Skeletal muscle satellite cell (primary cell): ENCODE results near the gene FGFBP2.

ENCODE experiments used
- H3K27me3 ChIP-seq: 2 replicates; pipeline ENCODE4 v1.7.0; 2013; ENCODE audit warnings: low read length; ENCODE audit not compliant: control insufficient read depth, insufficient read depth
- H3K36me3 ChIP-seq: 2 replicates; pipeline ENCODE4 v1.7.0; 2013; ENCODE audit warnings: mild to moderate bottlenecking, control low read depth, low read length; ENCODE audit not compliant: insufficient read depth
- H3K4me1 ChIP-seq: 2 replicates; pipeline ENCODE4 v1.7.0; 2013; ENCODE audit warnings: low read length; ENCODE audit not compliant: control insufficient read depth, insufficient read depth
- H3K4me2 ChIP-seq: 2 replicates; pipeline ENCODE4 v1.7.0; 2013; ENCODE audit warnings: mild to moderate bottlenecking, low read length
- H3K4me3 ChIP-seq: 2 replicates; pipeline ENCODE4 v1.7.0; 2013; ENCODE audit warnings: low read length
- H3K9ac ChIP-seq: 2 replicates; pipeline ENCODE4 v1.7.0; 2013; ENCODE audit warnings: mild to moderate bottlenecking, low read depth, low read length, moderate library complexity
- H3K9me3 ChIP-seq: replicated peaks from 2 replicates; pipeline ENCODE4 v1.7.0; 2013; ENCODE audit warnings: mild to moderate bottlenecking, control low read depth, low read length

FGFBP2 gene

GRCh38 chr4:15942283-15942682 is 20.7 kb downstream of the FGFBP2 start:
- no peak overlapping the region for H3K9ac ChIP-seq
- no peaks in the 10 kb centered on the region for H3K27me3 ChIP-seq
- H3K4me1 ChIP-seq: no peaks in the 10 kb centered on the region
- H3K36me3 ChIP-seq: no peaks in the 10 kb centered on the region
- H3K4me2 ChIP-seq: no peak overlapping the region
- no peaks in the 10 kb centered on the region for H3K9me3 ChIP-seq
- no peak overlapping the region for H3K4me3 ChIP-seq

- Histone ChIP-seq H3K9me3 (no peaks in the 10 kb centered on the region), H3K27me3 (no peaks in the 10 kb centered on the region), H3K9ac (no peak within 1 kb of the TSS), H3K4me1 (peaks cover 3% of the 10 kb centered on the region), H3K4me3 (no peak within 1 kb of the TSS), H3K4me2 (no peak within 1 kb of the TSS), H3K36me3 (no peaks in the 10 kb centered on the region)
Measured at GRCh38 chr4:15938640-15939039, 24.3 kb downstream of the FGFBP2 start, which contains the start of gene FGFBP1. Gene FGFBP1, minus strand, starts transcription at chr4:15938740. Its CDS starts 2,108 bp downstream, at chr4:15936632.

GRCh38 chr4:15938182-15938581 is 24.8 kb downstream of the FGFBP2 start:
- H3K9me3 ChIP-seq: no peaks in the 10 kb centered on the region
- H3K4me2 ChIP-seq: no peak overlapping the region
- H3K9ac ChIP-seq: no peak overlapping the region
- no peaks in the 10 kb centered on the region for H3K36me3 ChIP-seq
- H3K27me3 ChIP-seq: no peaks in the 10 kb centered on the region
- no peak overlapping the region for H3K4me3 ChIP-seq
- peaks cover 3% of the 10 kb centered on the region for H3K4me1 ChIP-seq

GRCh38 chr4:15936495-15936894 is 26.5 kb downstream of the FGFBP2 start:
- Histone ChIP-seq H3K36me3 (no peaks in the 10 kb centered on the region), H3K4me3 (no peak overlapping the region), H3K9ac (no peak overlapping the region)

GRCh38 chr4:15935504-15936402 is 27.2 kb downstream of the FGFBP2 start:
- Histone ChIP-seq H3K4me3 (no peak overlapping the region), H3K4me1 (peaks cover 3% of the 10 kb centered on the region), H3K9ac (no peak overlapping the region), H3K27me3 (peaks cover 9% of the 10 kb centered on the region), H3K4me2 (no peak overlapping the region), H3K36me3 (no peaks in the 10 kb centered on the region), H3K9me3 (no peaks in the 10 kb centered on the region)

More at GRCh38 chr4:15936495-15936894, 26.5 kb downstream of the FGFBP2 start:
- Histone ChIP-seq H3K27me3 (peaks cover 6% of the 10 kb centered on the region), H3K9me3 (no peaks in the 10 kb centered on the region), H3K4me2 (no peak overlapping the region), H3K4me1 (peaks cover 3% of the 10 kb centered on the region)

- peaks cover 24% of the 10 kb centered on the region for H3K27me3 ChIP-seq
- no peak overlapping the region for H3K9ac ChIP-seq
- H3K36me3 ChIP-seq: no peaks in the 10 kb centered on the region
- no peak overlapping the region for H3K4me2 ChIP-seq
- no peak overlapping the region for H3K4me3 ChIP-seq
- peaks cover 3% of the 10 kb centered on the region for H3K4me1 ChIP-seq
- H3K9me3 ChIP-seq: no peaks in the 10 kb centered on the region
Measured at GRCh38 chr4:15934259-15934658, 28.7 kb downstream of the FGFBP2 start.

- peaks cover 30% of the 10 kb centered on the region for H3K27me3 ChIP-seq
- no peak overlapping the region for H3K9ac ChIP-seq
- no peaks in the 10 kb centered on the region for H3K36me3 ChIP-seq
- H3K4me2 ChIP-seq: no peak overlapping the region
- H3K9me3 ChIP-seq: no peaks in the 10 kb centered on the region
- peaks cover 3% of the 10 kb centered on the region for H3K4me1 ChIP-seq
- H3K4me3 ChIP-seq: no peak overlapping the region
Measured at GRCh38 chr4:15931451-15932210, 31.3 kb downstream of the FGFBP2 start.

GRCh38 chr4:15930314-15930713 is 32.7 kb downstream of the FGFBP2 start:
- H3K27me3 ChIP-seq: peaks cover 30% of the 10 kb centered on the region
- no peaks in the 10 kb centered on the region for H3K4me1 ChIP-seq
- H3K4me3 ChIP-seq: no peak overlapping the region
- no peaks in the 10 kb centered on the region for H3K36me3 ChIP-seq
- no peak overlapping the region for H3K4me2 ChIP-seq
- H3K9ac ChIP-seq: no peak overlapping the region
- no peaks in the 10 kb centered on the region for H3K9me3 ChIP-seq

GRCh38 chr4:15929540-15929939 is 33.4 kb downstream of the FGFBP2 start:
- Histone ChIP-seq H3K4me1 (no peaks in the 10 kb centered on the region), H3K4me2 (no peak overlapping the region), H3K36me3 (no peaks in the 10 kb centered on the region), H3K9ac (no peak overlapping the region), H3K9me3 (no peaks in the 10 kb centered on the region), H3K4me3 (no peak overlapping the region), H3K27me3 (peaks cover 30% of the 10 kb centered on the region)

- H3K36me3 ChIP-seq: no peaks in the 10 kb centered on the region
- peaks cover 30% of the 10 kb centered on the region for H3K27me3 ChIP-seq
Measured at GRCh38 chr4:15928883-15929282, 34.1 kb downstream of the FGFBP2 start.

GRCh38 chr4:15926486-15926885 is 36.5 kb downstream of the FGFBP2 start:
- Histone ChIP-seq H3K36me3 (no peaks in the 10 kb centered on the region), H3K9me3 (no peaks in the 10 kb centered on the region), H3K27me3 (peaks cover 25% of the 10 kb centered on the region), H3K4me1 (peaks cover 5% of the 10 kb centered on the region), H3K9ac (no peak overlapping the region), H3K4me3 (no peak overlapping the region), H3K4me2 (no peak overlapping the region)

More at GRCh38 chr4:15928883-15929282, 34.1 kb downstream of the FGFBP2 start:
- H3K4me2 ChIP-seq: no peak overlapping the region
- H3K9me3 ChIP-seq: no peaks in the 10 kb centered on the region
- H3K4me3 ChIP-seq: no peak overlapping the region
- no peaks in the 10 kb centered on the region for H3K4me1 ChIP-seq
- no peak overlapping the region for H3K9ac ChIP-seq
